BLaER1 (cell line): ENCODE measurements around the gene STIM1.
"Not testable (repeated sequence)": the region's sequence is repeated elsewhere in the genome, so short reads cannot be mapped to it uniquely, and the experiment has no call there.

Source experiments
- H3K27ac ChIP-seq: shearing (Covaris generic); formaldehyde crosslinking; 2 replicates; pipeline ENCODE4 v1.8.1; 2022
- H3K27me3 ChIP-seq: shearing (Covaris generic); formaldehyde crosslinking; 2 replicates; pipeline ENCODE4 v1.8.1; 2022
- H3K36me3 ChIP-seq: shearing (Covaris generic); formaldehyde crosslinking; 2 replicates; pipeline ENCODE4 v1.8.1; 2022
- H3K4me1 ChIP-seq: shearing (Covaris generic); formaldehyde crosslinking; 2 replicates; pipeline ENCODE4 v1.8.1; 2022
- H3K4me2 ChIP-seq: shearing (Covaris generic); formaldehyde crosslinking; 2 replicates; pipeline ENCODE4 v1.8.1; 2022
- H3K4me3 ChIP-seq: shearing (Covaris generic); formaldehyde crosslinking; 2 replicates; pipeline ENCODE4 v1.8.1; 2022
- H3K9ac ChIP-seq: shearing (Covaris generic); formaldehyde crosslinking; 2 replicates; pipeline ENCODE4 v1.8.1; 2022
- H3K9me3 ChIP-seq: shearing (Covaris generic); formaldehyde crosslinking; 2 replicates; pipeline ENCODE4 v1.8.1; 2022
- H4K20me1 ChIP-seq: shearing (Covaris generic); formaldehyde crosslinking; 2 replicates; pipeline ENCODE4 v1.8.1; 2022
- Cebpa-rat ChIP-seq: shearing (Covaris generic); IDR thresholded peaks from 2 replicates; pipeline ENCODE4 v1.8.1; 2022

The STIM1 gene

GRCh38 chr11:4118107-4118506, 262.6 kb downstream of the STIM1 start:
- Histone ChIP-seq H3K4me3 (no peak overlapping the region), H3K4me1 (no peaks in the 10 kb centered on the region), H3K27me3 (no peaks in the 10 kb centered on the region), H3K36me3 (peaks cover 94% of the 10 kb centered on the region), H3K27ac (no peak overlapping the region), H3K9ac (no peak overlapping the region), H3K9me3 (no peaks in the 10 kb centered on the region), H3K4me2 (no peak overlapping the region), H4K20me1 (no peaks in the 10 kb centered on the region)
- no peak for TF ChIP-seq Cebpa-rat

GRCh38 chr11:4123218-4123617, 267.8 kb downstream of the STIM1 start:
- Histone ChIP-seq H3K27ac (no peak overlapping the region), H3K9me3 (no peaks in the 10 kb centered on the region), H3K27me3 (no peaks in the 10 kb centered on the region), H3K9ac (no peak overlapping the region), H4K20me1 (no peaks in the 10 kb centered on the region), H3K4me3 (no peak overlapping the region), H3K36me3 (peaks cover 99% of the 10 kb centered on the region), H3K4me2 (no peak overlapping the region), H3K4me1 (no peaks in the 10 kb centered on the region)
- no peak for TF ChIP-seq Cebpa-rat

DNA sequence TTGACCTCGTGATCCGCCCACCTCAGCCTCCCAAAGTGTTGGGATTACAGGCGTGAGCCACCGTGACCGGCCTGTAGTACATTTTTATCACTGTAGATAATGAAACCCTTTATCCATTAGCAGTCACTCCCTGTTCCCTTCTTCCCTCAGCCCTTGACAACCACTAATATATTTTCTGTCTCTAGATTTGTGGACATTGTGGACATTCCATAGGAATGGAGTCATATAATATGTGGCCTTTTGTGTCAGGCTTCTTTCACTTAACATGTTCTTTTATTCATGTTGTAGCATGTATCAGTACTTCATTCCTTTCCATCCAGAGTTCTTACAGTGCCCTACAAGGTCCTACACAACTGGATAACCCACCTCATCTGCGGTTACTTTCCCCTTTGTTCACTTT, 269.7 kb downstream of the STIM1 start:
- Histone ChIP-seq H3K27ac (no peak overlapping the region), H3K9me3 (no peaks in the 10 kb centered on the region), H3K4me1 (no peaks in the 10 kb centered on the region), H3K9ac (no peak overlapping the region), H4K20me1 (no peaks in the 10 kb centered on the region), H3K36me3 (peaks cover 92% of the 10 kb centered on the region), H3K4me3 (no peak overlapping the region), H3K27me3 (no peaks in the 10 kb centered on the region), H3K4me2 (no peak overlapping the region)
- TF ChIP-seq Cebpa-rat, result no peak

GRCh38 chr11:4127357-4127756, 271.9 kb downstream of the STIM1 start:
- Histone ChIP-seq H3K4me3 (no peak overlapping the region), H3K4me1 (no peaks in the 10 kb centered on the region), H3K36me3 (peaks cover 92% of the 10 kb centered on the region), H3K9me3 (no peaks in the 10 kb centered on the region), H3K4me2 (no peak overlapping the region), H3K9ac (no peak overlapping the region), H3K27ac (no peak overlapping the region), H4K20me1 (no peaks in the 10 kb centered on the region), H3K27me3 (no peaks in the 10 kb centered on the region)
- no peak for TF ChIP-seq Cebpa-rat

DNA sequence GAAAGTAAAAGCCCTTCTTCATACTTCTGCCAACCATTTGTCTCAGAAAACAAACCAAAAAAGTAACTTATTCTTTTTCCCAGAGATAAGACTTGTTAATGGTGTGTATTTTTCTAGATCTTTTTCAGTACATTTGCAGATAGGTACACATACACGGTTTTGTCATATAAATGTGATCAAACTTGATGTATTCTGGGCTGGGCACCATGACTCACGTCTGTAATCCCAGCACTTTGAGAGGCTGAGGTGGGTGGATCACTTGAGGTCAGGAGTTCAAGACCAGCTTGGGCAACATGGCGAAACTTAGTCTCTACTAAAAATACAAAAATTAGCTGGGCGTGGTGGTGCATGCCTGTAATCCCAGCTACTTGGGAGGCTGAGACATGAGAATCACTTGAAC, 274.8 kb downstream of the STIM1 start:
- not testable (repeated sequence) for H3K27me3 ChIP-seq, H3K4me3 ChIP-seq, H3K4me1 ChIP-seq, H4K20me1 ChIP-seq, H3K27ac ChIP-seq, H3K4me2 ChIP-seq, H3K9ac ChIP-seq, H3K9me3 ChIP-seq
- H3K36me3 ChIP-seq, result peaks cover 92% of the 10 kb centered on the region

GRCh38 chr11:4134806-4135205, 279.3 kb downstream of the STIM1 start:
- TF ChIP-seq Cebpa-rat, result no peak
- H3K4me3 ChIP-seq, result no peak overlapping the region
- H3K36me3 ChIP-seq, result peaks cover 91% of the 10 kb centered on the region
- H3K9me3 ChIP-seq, result peaks cover 26% of the 10 kb centered on the region
- H3K27ac ChIP-seq, result no peak overlapping the region
- H3K4me1 ChIP-seq, result no peaks in the 10 kb centered on the region
- H3K27me3 ChIP-seq, result no peaks in the 10 kb centered on the region
- no peak overlapping the region for H3K9ac ChIP-seq
- no peak overlapping the region for H3K4me2 ChIP-seq
- no peaks in the 10 kb centered on the region for H4K20me1 ChIP-seq

- Histone ChIP-seq H3K36me3 (peaks cover 94% of the 10 kb centered on the region), H3K27ac (no peak overlapping the region), H3K4me3 (no peak overlapping the region), H3K4me2 (no peak overlapping the region), H3K4me1 (no peaks in the 10 kb centered on the region), H3K9ac (no peak overlapping the region), H4K20me1 (no peaks in the 10 kb centered on the region), H3K27me3 (no peaks in the 10 kb centered on the region), H3K9me3 (peaks cover 45% of the 10 kb centered on the region)
- TF ChIP-seq Cebpa-rat, result no peak
Measured at GRCh38 chr11:4138497-4138896, 283.0 kb downstream of the STIM1 start.

DNA sequence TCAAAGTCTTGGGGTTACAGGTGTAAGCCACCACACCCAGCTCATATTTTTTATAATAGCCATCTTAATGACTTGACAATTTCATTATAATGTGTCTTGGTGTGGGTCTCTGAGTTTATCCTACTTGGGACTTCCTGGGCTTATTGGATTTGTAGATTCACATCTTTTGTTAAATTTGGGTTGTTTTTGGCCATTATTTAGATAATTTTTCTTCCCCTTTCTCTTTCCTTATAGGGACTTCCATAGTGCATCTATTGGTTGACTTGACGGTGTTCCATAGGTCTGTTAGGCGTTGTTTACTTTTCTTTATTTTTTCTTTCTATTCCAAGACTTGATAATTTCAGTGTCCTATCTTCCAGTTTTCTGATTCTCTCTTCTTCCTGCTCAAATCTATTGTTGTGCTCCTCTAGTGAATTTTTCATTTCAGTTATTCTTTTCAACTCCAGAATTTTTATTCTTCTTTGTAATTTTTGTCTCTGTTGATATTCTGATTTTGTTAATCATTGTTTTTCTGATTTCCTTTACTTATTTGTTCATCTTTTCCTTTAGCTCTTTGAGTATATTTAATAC, 284.7 kb downstream of the STIM1 start:
- no peak overlapping the region for H3K27ac ChIP-seq
- peaks cover 91% of the 10 kb centered on the region for H3K36me3 ChIP-seq
- H3K4me1 ChIP-seq, result no peaks in the 10 kb centered on the region
- no peaks in the 10 kb centered on the region for H3K27me3 ChIP-seq
- H3K9ac ChIP-seq, result no peak overlapping the region
- H3K4me2 ChIP-seq, result no peak overlapping the region
- no peak for TF ChIP-seq Cebpa-rat
- H3K4me3 ChIP-seq, result no peak overlapping the region
- H4K20me1 ChIP-seq, result no peaks in the 10 kb centered on the region
- H3K9me3 ChIP-seq, result peaks cover 45% of the 10 kb centered on the region
